ENCODE data around the gene TMEM236. TPM values are rescaled to one million over a fixed set of nuclear protein-coding genes. Genes with fewer than 3 reads are reported as not detected.

TMEM236 gene
- total RNA-seq, 2 donors from 2014 or later: 0.41 to 0.90 TPM

DNA sequence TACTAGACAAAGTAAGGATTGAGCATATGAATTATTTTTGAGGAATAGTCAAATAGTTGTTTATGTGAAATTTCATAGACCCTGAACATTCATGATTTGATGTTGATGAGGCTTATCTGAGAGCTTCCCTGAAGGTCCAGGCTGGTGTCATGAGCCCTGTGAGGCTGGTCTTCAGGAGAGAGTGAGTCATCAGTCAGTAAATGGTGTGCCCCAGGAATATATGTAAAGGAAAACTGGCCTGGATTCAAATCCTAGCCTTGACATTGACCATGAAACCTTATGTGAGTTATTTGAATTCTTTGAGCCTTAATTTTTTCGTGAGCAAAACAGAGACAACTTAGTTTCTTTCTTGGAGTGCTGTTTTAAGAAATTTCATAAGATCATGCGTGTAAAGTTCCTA is 6.2 kb downstream of the TMEM236 start:
- H3K4me1 ChIP-seq: no peaks in the 10 kb centered on the region
- H3K4me3 ChIP-seq: no peak overlapping the region
- H3K36me3 ChIP-seq: no peaks in the 10 kb centered on the region
- H3K9me3 ChIP-seq: no peaks in the 10 kb centered on the region
- no peak for TF ChIP-seq CTCF (IDR thresholded peaks at IDR 0.05)
- H3K27me3 ChIP-seq: no peaks in the 10 kb centered on the region
- no peak overlapping the region for H3K27ac ChIP-seq
- DNase-seq (ENCODE audit: low spot score): no peak

- Histone ChIP-seq H3K4me1 (no peaks in the 10 kb centered on the region), H3K9me3 (no peaks in the 10 kb centered on the region), H3K27me3 (no peaks in the 10 kb centered on the region), H3K36me3 (no peaks in the 10 kb centered on the region), H3K4me3 (no peak overlapping the region), H3K27ac (no peak overlapping the region)
- no peak for DNase-seq (ENCODE audit: low spot score)
- no peak for TF ChIP-seq CTCF (IDR thresholded peaks at IDR 0.05)
These were observed 6.9 kb downstream of the TMEM236 start for GRCh38 chr10:17758896-17759295.

- no peak overlapping the region for H3K27ac ChIP-seq
- no peaks in the 10 kb centered on the region for H3K4me1 ChIP-seq
- H3K9me3 ChIP-seq: no peaks in the 10 kb centered on the region
- H3K4me3 ChIP-seq: no peak overlapping the region
- no peaks in the 10 kb centered on the region for H3K27me3 ChIP-seq
- no peak for DNase-seq (ENCODE audit: low spot score)
- no peak for TF ChIP-seq CTCF (IDR thresholded peaks at IDR 0.05)
- H3K36me3 ChIP-seq: no peaks in the 10 kb centered on the region
These were observed 12.1 kb downstream of the TMEM236 start for GRCh38 chr10:17764142-17764541.

DNA sequence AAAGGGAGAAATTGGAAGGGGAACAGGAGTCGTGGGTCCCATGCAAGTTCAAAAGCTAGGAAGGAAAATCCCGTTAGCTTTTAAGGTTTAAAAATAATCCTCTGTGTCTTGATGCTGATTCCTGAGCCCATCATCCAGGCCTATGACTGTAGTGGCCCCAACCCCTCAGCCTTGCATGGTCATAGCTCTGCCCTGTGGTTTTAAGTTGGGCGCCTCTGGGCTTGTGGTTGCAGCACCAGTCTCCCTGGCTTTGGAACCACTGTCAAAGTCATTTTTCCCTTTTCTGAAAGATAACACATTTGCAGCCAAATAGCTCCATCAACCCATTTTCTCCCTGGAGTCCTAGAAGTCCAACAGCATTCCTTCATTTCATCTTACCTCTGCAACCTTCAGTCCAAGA is 13.6 kb downstream of the TMEM236 start:
- no peaks in the 10 kb centered on the region for H3K27me3 ChIP-seq
- H3K27ac ChIP-seq: no peak overlapping the region

DNA sequence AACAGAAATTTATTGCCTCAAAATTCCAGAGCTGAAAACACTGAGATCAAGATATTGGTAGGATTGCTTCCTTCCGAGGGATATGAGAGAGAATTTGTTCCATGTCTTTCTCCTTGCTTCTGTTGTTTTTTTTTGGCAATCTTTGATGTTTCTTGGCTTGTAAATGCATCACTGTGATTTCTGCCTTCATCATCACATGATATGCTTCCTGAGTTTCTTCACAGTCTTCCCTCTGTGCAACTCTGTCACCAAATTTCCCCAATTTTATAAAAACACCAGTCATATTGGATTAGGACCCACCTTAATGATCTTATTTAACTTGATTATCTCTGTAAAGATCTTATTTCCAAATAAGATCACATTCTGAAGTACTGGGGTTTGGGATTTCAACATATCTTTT is 14.7 kb downstream of the TMEM236 start:
- H3K36me3 ChIP-seq: no peaks in the 10 kb centered on the region
- H3K4me3 ChIP-seq: no peak overlapping the region
- no peak overlapping the region for H3K27ac ChIP-seq
- H3K9me3 ChIP-seq: no peaks in the 10 kb centered on the region
- H3K4me1 ChIP-seq: no peaks in the 10 kb centered on the region
- TF ChIP-seq CTCF (IDR thresholded peaks at IDR 0.05): no peak
- H3K27me3 ChIP-seq: no peaks in the 10 kb centered on the region
- DNase-seq (ENCODE audit: low spot score): no peak

More for the DNA sequence above, 13.6 kb downstream of the TMEM236 start:
- no peak for DNase-seq (ENCODE audit: low spot score)
- Histone ChIP-seq H3K36me3 (no peaks in the 10 kb centered on the region), H3K4me1 (no peaks in the 10 kb centered on the region), H3K4me3 (no peak overlapping the region), H3K9me3 (no peaks in the 10 kb centered on the region)
- TF ChIP-seq CTCF (IDR thresholded peaks at IDR 0.05): no peak

- Histone ChIP-seq H3K4me3 (no peak overlapping the region), H3K9me3 (no peaks in the 10 kb centered on the region), H3K4me1 (no peaks in the 10 kb centered on the region), H3K36me3 (no peaks in the 10 kb centered on the region), H3K27me3 (no peaks in the 10 kb centered on the region), H3K27ac (no peak overlapping the region)
- TF ChIP-seq CTCF (IDR thresholded peaks at IDR 0.05): no peak
- DNase-seq (ENCODE audit: low spot score): no peak
These were observed 16.5 kb downstream of the TMEM236 start for GRCh38 chr10:17768496-17768895.
